ENCODE data around the gene STK33. TPM values are rescaled to one million over a fixed set of nuclear protein-coding genes. Genes with fewer than 3 reads are reported as not detected.

The STK33 gene
- total RNA-seq, 1 experiment from 2014 or later = 10.9 TPM

GRCh38 chr11:8636127-8636526 lies 42.1 kb upstream of the STK33 start:
- Histone ChIP-seq H2AFZ (ENCODE audit: low read depth, low read length, poor library complexity, severe bottlenecking) (no peak overlapping the region), H3K9me2 (ENCODE audit: insufficient read depth) (no peaks in the 10 kb centered on the region), H3K4me3 (replicated peaks in 1 of 2; ENCODE audit: low read depth in 1 of 2, low read length in 2 of 2) (no peak overlapping the region), H4K20me1 (ENCODE audit: insufficient read depth) (no peaks in the 10 kb centered on the region), H3K27ac (ENCODE audit: low read depth, low read length) (no peak overlapping the region), H3K36me3 (ENCODE audit: control insufficient read depth in 1 of 2, insufficient read depth in 2 of 2, low read length in 2 of 2) (peaks cover 33 to 46% of the 10 kb centered on the region in 2 experiments; a peak in 3 of 4 replicates), H3K27me3 (ENCODE audit: insufficient read depth, low read length) (no peaks in the 10 kb centered on the region), H3K9ac (ENCODE audit: low read length) (no peak overlapping the region), H3K79me2 (ENCODE audit: insufficient read depth, low read length) (no peaks in the 10 kb centered on the region), H3K4me1 (ENCODE audit: control insufficient read depth in 1 of 2, insufficient read depth in 2 of 2, low read length in 2 of 2) (no peaks in the 10 kb centered on the region), H3K9me3 (ENCODE audit: control insufficient read depth in 1 of 2, insufficient read depth in 1 of 2, low read depth in 1 of 2, low read length in 2 of 2) (no peaks in the 10 kb centered on the region), H3K4me2 (ENCODE audit: low read length) (no peak overlapping the region)
- DNase-seq (ENCODE audit: low read depth, low spot score) (no peak), ATAC-seq (no peak)
- intact Hi-C loops (cut with micrococcal nuclease) = no loop called here
- TF ChIP-seq, protein P1, sequence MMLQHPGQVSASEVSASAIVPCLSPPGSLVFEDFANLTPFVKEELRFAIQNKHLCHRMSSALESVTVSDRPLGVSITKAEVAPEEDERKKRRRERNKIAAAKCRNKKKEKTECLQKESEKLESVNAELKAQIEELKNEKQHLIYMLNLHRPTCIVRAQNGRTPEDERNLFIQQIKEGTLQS (IDR thresholded peaks at IDR 0.05) = no peak
- TF ChIP-seq ZFX (IDR thresholded peaks at IDR 0.05) (no peak), RAD21 (IDR thresholded peaks at IDR 0.05; ENCODE audit: low read depth) (no peak), CTCF (IDR thresholded peaks at IDR 0.05 in 2 of 3, conservative IDR thresholded peaks at IDR 0.05 in 1 of 3; ENCODE audit: borderline replicate concordance in 1 of 3, insufficient read depth in 1 of 3, low read depth in 2 of 3, low read length in 2 of 3) (no peak), TCF7L2 (IDR thresholded peaks at IDR 0.05; ENCODE audit: borderline replicate concordance, extremely low read depth, insufficient read depth, insufficient read length) (no peak), JUND (IDR thresholded peaks at IDR 0.05) (no peak), SRF (IDR thresholded peaks at IDR 0.05; ENCODE audit: low read depth) (no peak), YY1 (IDR thresholded peaks at IDR 0.05; ENCODE audit: extremely low read depth, insufficient replicate concordance, low read depth, low read length) (no peak), EGR1 (IDR thresholded peaks at IDR 0.05; ENCODE audit: low read depth) (no peak), FOSL1 (IDR thresholded peaks at IDR 0.05; ENCODE audit: low read depth) (no peak)
- CTCF ChIA-PET = no interaction called here
- BruUV-seq (replicated peaks) = no TSS peak
- RAD21 ChIA-PET (ENCODE audit: low non-redundant PET in 1 of 2, low total read pairs in 2 of 2, uncharacterized antibody in 2 of 2, unreplicated experiment in 2 of 2) = no interaction called here
- POLR2A ChIA-PET = no interaction called here
